Transverse colon (tissue), 4 donors: ENCODE data around the gene CFAP126. TPM values are rescaled to one million over a fixed set of nuclear protein-coding genes. Genes with fewer than 3 reads are reported as not detected.

Source experiments
- DNase-seq: peaks from one replicate; pipeline ENCODE4 v3.0.0-alpha.2; 2019
- H3K27ac ChIP-seq, 4 donors: fragments of 200-600 bp; sonication (generic); 2 replicates each; pipeline ENCODE4 v1.5.1; 2016 to 2018; ENCODE audit warnings: inconsistent platforms in 4 of 4
- H3K27me3 ChIP-seq: fragments of 200-600 bp; sonication (generic); 2 replicates; pipeline ENCODE4 v1.5.1; 2017; ENCODE audit warnings: inconsistent platforms
- H3K36me3 ChIP-seq, 4 donors: fragments of 200-600 bp; sonication (generic); 2 replicates each; pipeline ENCODE4 v1.5.1; 2017 to 2019; ENCODE audit warnings: inconsistent platforms in 4 of 4
- H3K4me1 ChIP-seq, 4 donors: fragments of 200-600 bp; sonication (generic); 2 replicates each; pipeline ENCODE4 v1.5.1; 2017 to 2020; ENCODE audit warnings: inconsistent platforms in 4 of 4
- H3K4me3 ChIP-seq, 4 donors: fragments of 200-600 bp; sonication (generic); 1 replicate in 1 of 4; 2 replicates in 3 of 4; pipeline versions ENCODE4 v1.5.1 to v1.6.1; 2017 to 2019; ENCODE audit warnings: inconsistent platforms in 4 of 4
- H3K9me3 ChIP-seq, 2 donors: fragments of 200-600 bp; sonication (generic); 2 replicates each; pipeline ENCODE4 v1.5.1; 2017 to 2019; ENCODE audit warnings: inconsistent platforms in 2 of 2
- CTCF ChIP-seq, 5 experiments: fragments of 200-600 bp in 3 of 5; fragments of 450-650 bp in 2 of 5; sonication (generic) in 3 of 5; IDR thresholded peaks; 1 replicate in 2 of 5; 2 replicates in 3 of 5; pipeline ENCODE4 v1.5.1; 2016 to 2017; ENCODE audit warnings: antibody characterized with exemption in 5 of 5, inconsistent platforms in 3 of 5, mild to moderate bottlenecking in 2 of 5, moderate library complexity in 1 of 5
- EP300 ChIP-seq: sonication (generic); formaldehyde crosslinking; IDR thresholded peaks from one replicate; pipeline ENCODE4 v1.6.1; 2017; ENCODE audit warnings: antibody characterized with exemption, low read depth
- POLR2A ChIP-seq: fragments of 450-650 bp; IDR thresholded peaks from one replicate; pipeline ENCODE4 v1.6.1; 2016; ENCODE audit warnings: antibody characterized with exemption, mild to moderate bottlenecking, moderate library complexity
- POLR2AphosphoS5 ChIP-seq, 3 donors: sonication (generic); formaldehyde crosslinking; IDR thresholded peaks; one replicate each; pipeline ENCODE4 v1.6.1; 2016; ENCODE audit warnings: antibody characterized with exemption in 3 of 3
- WGBS, 2 donors: methylation state at CpG; one replicate each; pipeline ENCODE4 v1.1.5; 2018; ENCODE audit warnings: low coverage in 1 of 2; 5-methylcytosine and 5-hydroxymethylcytosine counted together
- in situ Hi-C, 4 donors: fragments of 200-750 bp; cut with MboI; loops; one replicate each; pipeline versions ENCODE4 v1.15.0 to v1.15.1; 2017; ENCODE audit warnings: low sequenced_read_pairs in 3 of 4, low pct_ligation_motif_present in 1 of 4, low pct_unique_long_range_greater_than_20kb in 1 of 4
- intact Hi-C: fragments of 100-400 bp; cut with DNase I; formaldehyde crosslinking; loops from one replicate; pipeline ENCODE4 v1.15.1; 2023; ENCODE audit warnings: low total_unique reads
- total RNA-seq, 4 donors: library from RNA; depleted of rRNA; stranded (reverse); fragments of >200 nt; gene quantifications; one replicate each; pipeline ENCODE4 v1.1.0, GENCODE V29; 2016

CFAP126 gene
- total RNA-seq, 4 donors from 2014 or later: not detected

DNA sequence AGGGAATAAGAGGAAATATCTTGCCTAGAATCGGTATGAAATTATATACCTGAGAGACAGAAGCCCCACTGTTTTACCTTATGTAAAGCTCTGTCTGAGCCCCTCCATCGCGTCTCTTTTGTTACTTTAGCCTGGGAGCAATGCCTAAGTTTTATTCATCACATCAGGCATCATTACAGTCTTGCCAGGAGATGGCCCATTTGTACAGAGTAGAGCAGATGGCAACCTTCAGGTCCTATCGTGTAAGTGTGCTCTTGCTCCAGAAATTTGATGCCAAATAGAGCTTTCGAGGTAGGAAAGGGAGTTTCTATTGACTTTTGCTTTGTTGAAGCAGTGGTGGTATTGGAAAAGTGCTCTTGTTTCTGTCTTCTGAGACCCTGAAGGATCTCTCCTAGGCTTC lies 24.9 kb downstream of the CFAP126 start:
- no peak overlapping the region for H3K27ac ChIP-seq
- 93 to 95% methylated on average over 2 to 5 of the region's 5 CpGs for WGBS, 2 donors
- H3K4me1 ChIP-seq: no peaks in the 10 kb centered on the region
- no peaks in the 10 kb centered on the region for H3K9me3 ChIP-seq
- TF ChIP-seq CTCF (IDR thresholded peaks at IDR 0.05) (no peak), EP300 (no peak), POLR2AphosphoS5 (IDR thresholded peaks at IDR 0.05) (no peak), POLR2A (no peak)
- in situ Hi-C loops (no loop called here), intact Hi-C loops (loop anchor here (10.0 kb wide), 1 partner anchor 672 kb away; no protein-coding TSS in a partner anchor)
- DNase-seq: no peak
- H3K36me3 ChIP-seq: peaks cover 0 to 54% (median 18%) of the 10 kb centered on the region in 4 donors
- no peak overlapping the region for H3K4me3 ChIP-seq
- no peaks in the 10 kb centered on the region for H3K27me3 ChIP-seq

- Histone ChIP-seq H3K4me1 (no peaks in the 10 kb centered on the region), H3K27ac (no peak overlapping the region), H3K36me3 (peaks cover 0 to 54% (median 19%) of the 10 kb centered on the region in 4 donors), H3K4me3 (no peak overlapping the region), H3K27me3 (no peaks in the 10 kb centered on the region), H3K9me3 (no peaks in the 10 kb centered on the region)
- 95 to 100% methylated on average over 2 of the region's 2 CpGs for WGBS, 2 donors
- in situ Hi-C loops (no loop called here), intact Hi-C loops (loop anchor here (10.0 kb wide), 1 partner anchor 673 kb away; no protein-coding TSS in a partner anchor)
- DNase-seq: no peak
- TF ChIP-seq POLR2AphosphoS5 (IDR thresholded peaks at IDR 0.05): no peak
- no peak for TF ChIP-seq EP300
- no peak for TF ChIP-seq POLR2A
- no peak for TF ChIP-seq CTCF (IDR thresholded peaks at IDR 0.05)
These were observed 25.5 kb downstream of the CFAP126 start for GRCh38 chr1:161342177-161342576.

DNA sequence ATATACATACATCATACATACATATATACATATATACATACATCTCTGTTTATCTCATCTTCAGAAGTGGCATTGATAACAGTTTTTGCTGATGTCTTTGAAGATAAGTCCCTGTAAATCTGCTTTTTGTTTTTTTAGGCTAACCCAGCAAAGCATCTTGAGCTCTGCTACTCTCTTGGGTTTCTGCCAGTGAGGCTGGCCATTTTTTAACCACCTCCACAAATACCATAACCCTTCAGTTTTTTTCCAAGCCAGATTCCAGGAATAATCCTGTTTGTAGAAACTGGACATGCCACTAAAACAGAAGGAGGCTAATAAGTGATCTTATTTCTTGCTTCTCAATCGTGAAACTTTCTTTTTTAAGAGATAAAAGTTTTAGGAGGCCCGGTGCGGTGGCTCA lies 31.9 kb downstream of the CFAP126 start:
- in situ Hi-C loops: no loop called here
- WGBS, 2 donors: 81 to 94% methylated on average over 3 of the region's 3 CpGs
- intact Hi-C loops: no loop called here
- H3K4me3 ChIP-seq: no peak overlapping the region
- H3K4me1 ChIP-seq: no peaks in the 10 kb centered on the region
- TF ChIP-seq CTCF (IDR thresholded peaks at IDR 0.05) (no peak), POLR2A (no peak), EP300 (no peak), POLR2AphosphoS5 (IDR thresholded peaks at IDR 0.05) (no peak)
- peaks cover 0 to 58% (median 25%) of the 10 kb centered on the region in 4 donors for H3K36me3 ChIP-seq
- no peaks in the 10 kb centered on the region for H3K27me3 ChIP-seq
- H3K9me3 ChIP-seq: no peaks in the 10 kb centered on the region
- H3K27ac ChIP-seq: no peak overlapping the region
- no peak for DNase-seq

DNA sequence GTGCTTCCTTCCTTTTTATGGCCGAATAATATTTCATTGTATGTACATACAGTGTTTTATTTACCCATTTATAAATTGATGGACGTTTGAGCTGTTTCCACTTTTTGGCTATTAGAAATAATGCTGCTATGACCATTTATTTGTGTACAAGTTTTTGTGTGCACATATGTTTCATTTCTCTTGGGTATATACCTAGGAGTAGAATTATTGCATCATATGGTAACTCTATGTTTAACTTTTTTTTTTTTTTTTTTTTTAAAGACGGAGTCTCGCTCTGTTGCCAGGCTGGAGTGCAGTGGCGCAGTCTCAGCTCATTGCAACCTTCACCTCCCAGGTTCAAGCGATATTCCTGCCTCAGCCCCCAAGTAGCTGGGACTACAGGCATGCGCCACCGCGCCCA lies 34.5 kb downstream of the CFAP126 start:
- H3K4me3 ChIP-seq: no peak overlapping the region
- intact Hi-C loops (no loop called here), in situ Hi-C loops (no loop called here)
- TF ChIP-seq CTCF (IDR thresholded peaks at IDR 0.05) (no peak), POLR2AphosphoS5 (IDR thresholded peaks at IDR 0.05) (no peak), POLR2A (no peak), EP300 (no peak)
- H3K27ac ChIP-seq: no peak overlapping the region
- H3K4me1 ChIP-seq: no peaks in the 10 kb centered on the region
- H3K27me3 ChIP-seq: no peaks in the 10 kb centered on the region
- no peak for DNase-seq
- H3K9me3 ChIP-seq: no peaks in the 10 kb centered on the region
- 84 to 96% methylated on average over 5 to 9 of the region's 9 CpGs for WGBS, 2 donors
- peaks cover 0 to 77% (median 28%) of the 10 kb centered on the region in 4 donors for H3K36me3 ChIP-seq
